ENCODE measurements around the gene FILIP1L.

Gene FILIP1L
- 1.8 to 13.3 (median 8.0) reads per million in 17 experiments for total RNA-seq

GRCh38 chr3:100114413-100115030, at the start of gene FILIP1L:
TSS of gene FILIP1L (minus strand) at chr3:100114501.
- no peak for DNase-seq

GRCh38 chr3:100163787-100164186, 49.5 kb upstream of the FILIP1L start:
- DNase-seq, result no peak

GRCh38 chr3:100160521-100160920, 46.2 kb upstream of the FILIP1L start:
- no peak for DNase-seq

GRCh38 chr3:100159331-100160153, 45.2 kb upstream of the FILIP1L start:
- no peak for DNase-seq

- no peak for DNase-seq
Measured at GRCh38 chr3:100158918-100159330, 44.6 kb upstream of the FILIP1L start.

- no peak for DNase-seq
Measured at GRCh38 chr3:100157685-100158084, 43.4 kb upstream of the FILIP1L start.

GRCh38 chr3:100155590-100155989, 41.3 kb upstream of the FILIP1L start:
- no peak for DNase-seq

GRCh38 chr3:100155128-100155527, 40.8 kb upstream of the FILIP1L start:
- no peak for DNase-seq

- no peak for DNase-seq
Measured at GRCh38 chr3:100154171-100154570, 39.9 kb upstream of the FILIP1L start.

GRCh38 chr3:100151024-100151707, 36.9 kb upstream of the FILIP1L start:
- no peak for DNase-seq

GRCh38 chr3:100150473-100150872, 36.2 kb upstream of the FILIP1L start:
- DNase-seq, result no peak

- DNase-seq, result no peak
Measured at GRCh38 chr3:100149713-100150415, 35.6 kb upstream of the FILIP1L start.

- no peak for DNase-seq
Measured at GRCh38 chr3:100149130-100149529, 34.8 kb upstream of the FILIP1L start.

- DNase-seq, result peak in 2 of 4 experiments; percentile 4 to 7
Measured at GRCh38 chr3:100144255-100144866, 30.1 kb upstream of the FILIP1L start.

- DNase-seq, result no peak
Measured at GRCh38 chr3:100141586-100141985, 27.3 kb upstream of the FILIP1L start.

GRCh38 chr3:100140976-100141375, 26.7 kb upstream of the FILIP1L start:
- no peak for DNase-seq

- no peak for DNase-seq
Measured at GRCh38 chr3:100136921-100137320, 22.6 kb upstream of the FILIP1L start.

GRCh38 chr3:100131241-100131640, 16.9 kb upstream of the FILIP1L start:
- DNase-seq, result peak in 1 of 4 experiments; percentile 14

- DNase-seq, result peak in 2 of 4 experiments; percentile 16 to 20
Measured at GRCh38 chr3:100129941-100130340, 15.6 kb upstream of the FILIP1L start.

GRCh38 chr3:100128565-100128964, 14.3 kb upstream of the FILIP1L start:
- no peak for DNase-seq

- DNase-seq, result no peak
Measured at GRCh38 chr3:100127792-100128191, 13.5 kb upstream of the FILIP1L start.

Measured in suppressor macrophage (primary cell).